Endothelial cell (in vitro differentiated cells): Measurements from ENCODE around the gene OMA1. TPM values are rescaled to one million over a fixed set of nuclear protein-coding genes. Genes with fewer than 3 reads are reported as not detected.

Source experiments
- DNase-seq: peaks from one replicate; pipeline ENCODE4 v3.0.0; 2021; ENCODE audit warnings: low spot score
- H3K27ac Mint-ChIP-seq: one replicate; pipeline ENCODE4 v1.8.0; 2021; ENCODE audit warnings: mixed read lengths, inconsistent platforms; ENCODE audit not compliant: unreplicated experiment
- H3K27me3 Mint-ChIP-seq: one replicate; pipeline ENCODE4 v1.8.0; 2021; ENCODE audit warnings: mild to moderate bottlenecking, moderate library complexity, mixed read lengths, inconsistent platforms; ENCODE audit not compliant: unreplicated experiment
- H3K36me3 Mint-ChIP-seq: one replicate; pipeline ENCODE4 v1.8.0; 2021; ENCODE audit warnings: mild to moderate bottlenecking, low read depth, mixed read lengths, inconsistent platforms; ENCODE audit not compliant: unreplicated experiment
- H3K4me1 Mint-ChIP-seq: one replicate; pipeline ENCODE4 v1.8.0; 2021; ENCODE audit warnings: mild to moderate bottlenecking, mixed read lengths, inconsistent platforms; ENCODE audit not compliant: unreplicated experiment
- H3K4me3 Mint-ChIP-seq: one replicate; pipeline ENCODE4 v1.8.0; 2021; ENCODE audit warnings: mild to moderate bottlenecking, mixed read lengths, inconsistent platforms; ENCODE audit not compliant: unreplicated experiment
- H3K9me3 Mint-ChIP-seq: one replicate; pipeline ENCODE4 v1.8.0; 2021; ENCODE audit warnings: mixed read lengths, inconsistent platforms; ENCODE audit not compliant: unreplicated experiment
- long read RNA-seq: library from polyadenylated mRNA; unstranded; transcript quantifications from one replicate; pipeline ENCODE4 v2.0.0, GENCODE V29; 2020; ENCODE audit not compliant: unreplicated experiment
- total RNA-seq: library from RNA; stranded (reverse); fragmentation: NEBNext Ultra II Directional; extraction: Animal tissue kit (Norgen Biotek cat#: 25700); gene quantifications from one replicate; pipeline ENCODE4 v1.2.1, GENCODE V29; 2021; ENCODE audit not compliant: unreplicated experiment
- TF ChIP-seq, protein P1 (sequence below): fragments of 200-600 bp; sonication (generic); IDR thresholded peaks from one replicate; pipeline ENCODE4 v1.5.0; 2021; ENCODE audit warnings: antibody characterized with exemption; ENCODE audit not compliant: unreplicated experiment

Gene OMA1
- total RNA-seq: 7.6 TPM
- long read RNA-seq, partial matches to known transcripts: 0 of 1 reads
- long read RNA-seq, other reads (novel, unspliced or antisense): 1 of 1 reads

DNA sequence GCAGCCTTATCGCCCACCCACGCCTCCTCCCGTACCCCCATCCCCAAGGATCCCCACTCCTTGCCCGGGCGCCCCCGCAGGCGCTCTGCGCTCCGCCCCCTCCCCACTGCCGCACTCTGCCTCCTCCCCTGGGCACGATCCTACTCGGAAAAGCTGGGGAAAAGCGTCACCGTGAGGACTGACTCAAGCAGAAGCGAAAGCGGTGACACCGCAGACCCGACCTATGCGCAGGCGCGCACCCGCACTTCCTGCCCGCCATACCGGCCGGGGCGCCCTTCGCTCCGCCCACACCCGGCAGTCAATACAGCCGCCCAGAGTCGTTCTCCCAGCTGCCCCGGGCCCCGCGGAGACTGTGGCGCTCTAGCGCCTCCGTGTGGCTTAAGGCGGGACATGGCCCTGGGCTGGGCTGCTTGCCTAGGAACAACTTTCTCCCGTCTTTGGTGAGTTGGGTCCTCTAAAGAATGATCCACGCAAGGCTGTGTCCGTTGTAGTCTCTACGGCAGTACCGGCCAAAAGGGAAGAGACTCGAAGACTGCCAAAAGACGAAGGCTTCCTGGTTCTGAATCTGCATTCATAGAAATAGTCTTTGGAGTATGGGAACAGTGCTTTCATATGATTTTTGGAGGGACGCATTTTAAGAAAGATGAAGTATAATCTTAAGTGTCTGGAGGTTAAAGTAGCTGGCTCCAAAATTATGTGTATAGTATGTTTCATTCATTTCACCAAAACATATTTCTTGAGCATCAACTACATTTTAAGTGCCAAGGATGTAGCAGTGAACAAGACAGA is at the start of gene OMA1:
TSS of gene OMA1 (minus strand) at position 207 of the 789 bp plus-strand sequence. CDS start 7,432 bp downstream, outside the sequence.
- TF ChIP-seq, protein P1, sequence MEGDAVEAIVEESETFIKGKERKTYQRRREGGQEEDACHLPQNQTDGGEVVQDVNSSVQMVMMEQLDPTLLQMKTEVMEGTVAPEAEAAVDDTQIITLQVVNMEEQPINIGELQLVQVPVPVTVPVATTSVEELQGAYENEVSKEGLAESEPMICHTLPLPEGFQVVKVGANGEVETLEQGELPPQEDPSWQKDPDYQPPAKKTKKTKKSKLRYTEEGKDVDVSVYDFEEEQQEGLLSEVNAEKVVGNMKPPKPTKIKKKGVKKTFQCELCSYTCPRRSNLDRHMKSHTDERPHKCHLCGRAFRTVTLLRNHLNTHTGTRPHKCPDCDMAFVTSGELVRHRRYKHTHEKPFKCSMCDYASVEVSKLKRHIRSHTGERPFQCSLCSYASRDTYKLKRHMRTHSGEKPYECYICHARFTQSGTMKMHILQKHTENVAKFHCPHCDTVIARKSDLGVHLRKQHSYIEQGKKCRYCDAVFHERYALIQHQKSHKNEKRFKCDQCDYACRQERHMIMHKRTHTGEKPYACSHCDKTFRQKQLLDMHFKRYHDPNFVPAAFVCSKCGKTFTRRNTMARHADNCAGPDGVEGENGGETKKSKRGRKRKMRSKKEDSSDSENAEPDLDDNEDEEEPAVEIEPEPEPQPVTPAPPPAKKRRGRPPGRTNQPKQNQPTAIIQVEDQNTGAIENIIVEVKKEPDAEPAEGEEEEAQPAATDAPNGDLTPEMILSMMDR: peak; percentile 86
- Mint-ChIP-seq H3K36me3 (no peaks in the 10 kb centered on the region), H3K4me1 (peaks cover 12% of the 10 kb centered on the region), H3K27me3 (peaks cover 2% of the 10 kb centered on the region), H3K4me3 (peak within 1 kb of the TSS; percentile 92), H3K27ac (peak within 1 kb of the TSS; percentile 96), H3K9me3 (no peaks in the 10 kb centered on the region)
- peak; percentile 99 for DNase-seq

DNA sequence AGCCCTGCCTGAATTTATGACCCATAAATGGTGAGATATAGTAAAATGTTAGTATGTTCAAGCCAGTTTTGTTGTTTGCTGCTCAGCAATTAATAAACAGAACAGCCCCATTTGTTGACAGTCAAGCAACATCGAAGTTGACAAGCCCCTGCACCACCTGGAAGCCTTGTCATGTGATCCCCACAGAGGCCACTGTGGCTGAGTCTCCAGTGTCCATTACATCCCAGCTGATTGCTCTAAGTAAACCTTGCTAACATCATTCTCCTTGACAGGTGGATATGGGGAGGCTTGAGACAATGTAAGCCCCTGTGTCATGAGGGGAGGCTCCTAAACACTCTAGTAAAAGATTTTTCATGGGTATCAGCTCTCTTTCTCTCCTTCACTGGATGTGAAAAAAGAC is 48.0 kb upstream of the OMA1 start:
- TF ChIP-seq, protein P1: no peak
- H3K4me3 Mint-ChIP-seq: no peak overlapping the region
- H3K36me3 Mint-ChIP-seq: no peaks in the 10 kb centered on the region
- H3K4me1 Mint-ChIP-seq: no peaks in the 10 kb centered on the region
- no peak for DNase-seq
- peaks cover 4% of the 10 kb centered on the region for H3K27me3 Mint-ChIP-seq
- H3K27ac Mint-ChIP-seq: no peak overlapping the region
- no peaks in the 10 kb centered on the region for H3K9me3 Mint-ChIP-seq

DNA sequence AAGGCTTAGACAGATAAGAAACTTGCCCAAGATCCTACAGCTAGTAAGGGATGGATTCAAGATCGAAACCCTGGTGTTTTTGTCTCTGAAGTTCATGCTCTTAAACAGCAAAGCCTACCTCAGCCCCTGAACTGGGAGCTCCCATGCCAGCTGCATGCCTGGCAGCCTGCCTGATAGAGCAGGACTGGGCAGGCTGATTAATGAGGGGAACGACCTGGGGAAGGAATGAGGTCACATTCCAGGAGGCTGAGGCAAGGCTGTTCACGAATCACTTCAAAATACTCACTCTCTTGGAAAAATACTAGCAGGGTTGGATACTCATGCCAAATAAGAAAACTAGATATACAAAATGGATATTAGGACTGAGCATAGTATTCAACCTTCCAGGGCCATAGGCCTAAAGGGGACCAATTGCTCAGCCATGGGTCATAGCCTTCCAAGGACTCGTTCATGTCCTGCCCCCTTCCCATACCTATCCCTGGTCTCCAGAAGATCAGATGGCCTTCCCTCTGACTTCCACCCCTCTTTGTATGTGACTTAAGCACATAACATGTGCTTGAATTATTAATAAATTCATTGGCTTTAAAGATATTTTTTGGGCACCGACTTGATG is 46.1 kb upstream of the OMA1 start:
- no peaks in the 10 kb centered on the region for H3K4me1 Mint-ChIP-seq
- DNase-seq: no peak
- no peaks in the 10 kb centered on the region for H3K9me3 Mint-ChIP-seq
- H3K27me3 Mint-ChIP-seq: peaks cover under 1% of the 10 kb centered on the region
- no peak overlapping the region for H3K4me3 Mint-ChIP-seq
- H3K27ac Mint-ChIP-seq: no peak overlapping the region
- no peaks in the 10 kb centered on the region for H3K36me3 Mint-ChIP-seq
- TF ChIP-seq, protein P1: no peak

DNA sequence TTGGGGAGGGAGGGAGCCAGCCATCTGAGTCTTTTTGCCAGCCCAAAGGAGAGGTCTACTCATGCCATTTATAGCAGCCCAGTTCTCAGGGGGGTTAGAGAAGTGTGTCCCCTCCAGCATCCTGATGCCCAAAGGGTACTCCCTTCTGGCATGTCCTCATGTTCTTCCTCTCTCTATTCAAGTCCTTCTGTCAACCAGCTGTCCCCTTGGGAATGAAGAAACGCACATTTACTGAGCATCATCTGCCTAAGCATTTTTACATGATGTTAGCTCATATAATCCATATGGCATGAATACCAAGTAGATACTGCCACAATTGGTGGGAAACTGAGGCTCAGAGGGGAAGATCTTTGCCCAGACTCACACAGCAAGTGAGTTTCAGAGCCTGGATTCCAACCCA is 45.3 kb upstream of the OMA1 start:
- H3K27ac Mint-ChIP-seq: no peak overlapping the region
- no peak overlapping the region for H3K4me3 Mint-ChIP-seq
- no peaks in the 10 kb centered on the region for H3K9me3 Mint-ChIP-seq
- no peak for DNase-seq
- H3K36me3 Mint-ChIP-seq: no peaks in the 10 kb centered on the region
- H3K27me3 Mint-ChIP-seq: no peaks in the 10 kb centered on the region
- TF ChIP-seq, protein P1: no peak
- H3K4me1 Mint-ChIP-seq: no peaks in the 10 kb centered on the region

DNA sequence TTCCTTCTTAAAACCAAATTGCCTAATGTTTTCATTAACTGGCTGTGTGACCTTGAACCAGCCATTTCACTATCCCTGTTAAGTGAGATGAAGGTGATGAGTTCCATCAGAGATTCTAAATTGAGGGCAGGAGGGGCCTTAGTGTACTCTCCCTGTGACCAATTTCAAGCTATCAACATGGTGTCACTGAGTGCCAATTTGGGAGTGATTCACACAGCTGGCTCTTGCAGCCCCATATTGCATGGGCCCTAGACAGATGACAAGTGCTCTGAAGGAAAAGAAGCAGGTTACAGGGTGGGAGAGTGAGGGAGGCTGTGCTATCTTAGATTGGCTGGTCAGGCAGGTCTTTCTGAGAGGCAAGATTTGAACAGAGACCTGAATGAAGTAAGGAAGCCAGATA is 43.5 kb upstream of the OMA1 start:
- no peak overlapping the region for H3K4me3 Mint-ChIP-seq
- DNase-seq: no peak

More for the DNA sequence above, 43.5 kb upstream of the OMA1 start:
- Mint-ChIP-seq H3K27ac (no peak overlapping the region), H3K9me3 (no peaks in the 10 kb centered on the region), H3K4me1 (peaks cover 9% of the 10 kb centered on the region), H3K36me3 (no peaks in the 10 kb centered on the region), H3K27me3 (no peaks in the 10 kb centered on the region)
- TF ChIP-seq, protein P1: no peak
